ENCODE measurements around the gene NXNL2. TPM values are rescaled to one million over a fixed set of nuclear protein-coding genes. Genes with fewer than 3 reads are reported as not detected.

The NXNL2 gene
- total RNA-seq, 1 experiment from 2014 or later, result 0.86 TPM

GRCh38 chr9:88577256-88578120, 42.5 kb downstream of the NXNL2 start:
- CTCF ChIA-PET, result no interaction called here
- Histone ChIP-seq H3K9ac (ENCODE audit: low read length) (no peak overlapping the region), H3K27ac (ENCODE audit: low read depth, low read length) (no peak overlapping the region), H4K20me1 (ENCODE audit: insufficient read depth) (no peaks in the 10 kb centered on the region), H3K4me2 (ENCODE audit: low read length) (peak overlapping the region; percentile 63; the same call in 1 of the 2 replicates), H3K4me3 (replicated peaks in 1 of 2; ENCODE audit: low read depth in 1 of 2, low read length in 2 of 2) (no peak overlapping the region), H3K4me1 (ENCODE audit: control insufficient read depth in 1 of 2, insufficient read depth in 2 of 2, low read length in 2 of 2) (peaks cover 2 to 9% of the 10 kb centered on the region in 2 experiments; a peak in 3 of 4 replicates), H3K9me2 (ENCODE audit: insufficient read depth) (no peaks in the 10 kb centered on the region), H3K79me2 (ENCODE audit: insufficient read depth, low read length) (no peaks in the 10 kb centered on the region), H3K9me3 (ENCODE audit: control insufficient read depth in 1 of 2, insufficient read depth in 1 of 2, low read depth in 1 of 2, low read length in 2 of 2) (no peaks in the 10 kb centered on the region), H3K36me3 (ENCODE audit: control insufficient read depth in 1 of 2, insufficient read depth in 2 of 2, low read length in 2 of 2) (no peaks in the 10 kb centered on the region), H3K27me3 (ENCODE audit: insufficient read depth, low read length) (no peaks in the 10 kb centered on the region), H2AFZ (ENCODE audit: low read depth, low read length, poor library complexity, severe bottlenecking) (peak overlapping the region; percentile 98)
- intact Hi-C loops (cut with micrococcal nuclease), result loop anchor here (1.0 to 10.0 kb wide), 4 partner anchors 83 to 627 kb away; no protein-coding TSS in a partner anchor
- POLR2A ChIA-PET, result no interaction called here
- TF ChIP-seq ZNF274 (IDR thresholded peaks at IDR 0.05; ENCODE audit: low read depth, low read length) (no peak), ATF3 (IDR thresholded peaks at IDR 0.05) (no peak), POLR2AphosphoS5 (IDR thresholded peaks at IDR 0.05; ENCODE audit: low read depth, low read length) (no peak), MAX (IDR thresholded peaks at IDR 0.05) (no peak), CEBPB (IDR thresholded peaks at IDR 0.05; ENCODE audit: low read depth) (no peak), REST (IDR thresholded peaks at IDR 0.05; ENCODE audit: low read depth) (no peak), EZH2 (IDR thresholded peaks at IDR 0.05) (no peak), CTCF (IDR thresholded peaks at IDR 0.05 in 2 of 3, conservative IDR thresholded peaks at IDR 0.05 in 1 of 3; ENCODE audit: borderline replicate concordance in 1 of 3, insufficient read depth in 1 of 3, low read depth in 2 of 3, low read length in 2 of 3) (no peak), TCF7L2 (IDR thresholded peaks at IDR 0.05; ENCODE audit: borderline replicate concordance, extremely low read depth, insufficient read depth, insufficient read length) (no peak), ELF1 (IDR thresholded peaks at IDR 0.05; ENCODE audit: borderline replicate concordance, low read depth) (no peak), EZH2phosphoT487 (IDR thresholded peaks at IDR 0.05; ENCODE audit: borderline replicate concordance) (no peak), ZBTB33 (IDR thresholded peaks at IDR 0.05; ENCODE audit: extremely low read depth, insufficient replicate concordance, low read length) (no peak), ZFX (IDR thresholded peaks at IDR 0.05) (no peak), JUND (IDR thresholded peaks at IDR 0.05) (no peak), SP1 (IDR thresholded peaks at IDR 0.05; ENCODE audit: low read depth) (no peak), SIN3A (IDR thresholded peaks at IDR 0.05; ENCODE audit: low read depth) (no peak), POLR2A (IDR thresholded peaks at IDR 0.05; ENCODE audit: borderline replicate concordance, extremely low read depth, insufficient read depth, insufficient read length) (no peak), EGR1 (IDR thresholded peaks at IDR 0.05; ENCODE audit: low read depth) (no peak)
- DNase-seq (ENCODE audit: low read depth, low spot score) (no peak), ATAC-seq (no peak)
- no TSS peak for BruUV-seq (replicated peaks)
- RAD21 ChIA-PET (ENCODE audit: low non-redundant PET in 1 of 2, low total read pairs in 2 of 2, uncharacterized antibody in 2 of 2, unreplicated experiment in 2 of 2), result no interaction called here

Measured in HCT116 (cell line).